GM21423 (cell line): ENCODE data around the gene KAT7.

ENCODE experiments used
- ATAC-seq: cut with Tn5 transposase; IDR thresholded peaks from one replicate; pipeline ENCODE4 v1.9.1; 2021; ENCODE audit warnings: mild to moderate bottlenecking, moderate library complexity; ENCODE audit not compliant: unreplicated experiment

The KAT7 gene

DNA sequence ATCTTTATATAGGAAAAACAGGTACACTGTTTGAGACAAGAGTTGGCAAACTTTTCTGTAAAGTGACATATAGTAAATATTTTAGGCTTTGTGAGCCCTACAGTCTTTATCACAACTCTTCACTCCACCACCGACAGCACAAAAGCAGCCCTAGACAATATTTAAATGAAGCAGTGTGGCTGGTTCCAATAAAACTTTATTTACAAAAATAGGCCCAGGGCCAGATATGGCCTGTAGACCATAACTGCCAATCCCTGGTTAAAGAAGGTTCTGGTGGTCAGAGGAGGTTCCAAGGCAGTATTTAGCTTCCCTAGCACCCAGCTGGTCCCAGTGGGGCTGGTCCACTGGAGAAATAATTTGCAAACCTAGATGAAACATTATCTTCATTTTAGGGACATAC, 28.2 kb upstream of the KAT7 start:
- ATAC-seq, result no peak

DNA sequence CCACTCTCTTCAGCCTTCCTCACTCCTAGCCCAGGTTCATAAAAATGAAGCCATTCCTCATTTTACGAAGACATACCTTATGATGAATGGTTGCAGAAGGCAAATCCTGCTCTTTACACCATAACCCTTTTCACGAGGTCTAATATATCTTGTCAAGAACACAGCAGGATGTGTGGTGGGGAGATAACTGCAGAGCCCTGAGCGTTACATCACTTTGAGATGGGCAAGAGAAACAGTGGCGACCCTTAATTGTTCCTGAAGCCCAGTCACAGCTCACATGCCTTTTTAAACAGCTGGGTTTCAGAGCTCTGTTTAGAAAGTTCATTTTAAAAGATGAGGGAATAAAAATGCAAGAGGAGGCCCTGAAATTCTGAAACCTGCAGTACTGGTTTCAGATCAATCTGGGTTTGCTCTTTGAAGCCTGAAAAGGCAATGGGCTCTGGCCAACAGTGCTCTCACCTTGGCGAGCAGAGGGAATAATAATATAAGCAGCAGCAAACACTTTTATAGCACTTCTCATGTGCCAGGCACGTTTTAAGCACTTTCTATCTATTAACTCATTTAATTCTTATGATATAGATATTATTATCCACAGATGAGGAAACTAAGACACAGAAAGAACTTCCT, 27.4 kb upstream of the KAT7 start:
- no peak for ATAC-seq

DNA sequence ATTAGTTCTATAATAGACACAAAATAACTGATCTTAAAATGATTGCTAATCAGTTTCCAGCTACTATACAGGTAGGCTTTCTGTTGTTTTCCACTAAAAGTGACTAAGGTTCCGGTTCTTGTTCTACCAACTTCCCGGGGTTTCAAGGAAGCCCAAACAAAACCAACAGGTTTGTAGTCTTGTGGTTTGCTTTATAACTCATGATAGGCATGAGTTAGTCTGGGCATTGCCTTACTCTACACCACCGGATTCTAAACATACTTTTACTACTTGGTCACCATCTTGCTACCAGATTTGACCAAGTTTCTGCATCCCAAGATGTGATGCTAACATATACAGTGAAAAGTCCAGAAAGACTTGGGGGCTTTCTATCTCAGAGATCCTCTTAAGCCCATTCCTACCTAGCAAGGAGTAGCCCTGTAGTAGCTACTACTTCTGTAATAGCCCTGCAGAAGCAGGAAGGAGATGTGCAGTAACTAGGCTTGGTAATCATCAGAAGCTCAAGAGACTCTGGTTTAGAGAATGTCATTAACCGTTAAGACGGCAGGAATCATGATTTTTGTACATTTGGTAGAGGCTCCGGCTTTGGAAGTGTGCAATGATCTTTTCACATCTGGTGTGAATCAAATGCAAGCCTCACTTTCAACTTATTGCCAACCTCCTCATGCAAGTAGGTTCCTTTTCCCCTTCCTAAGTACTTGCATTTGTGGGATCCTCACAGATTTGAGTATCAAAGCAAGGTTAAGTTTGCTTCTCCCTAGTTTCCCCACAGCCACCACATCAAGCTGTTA, 26.1 kb upstream of the KAT7 start:
- no peak for ATAC-seq

DNA sequence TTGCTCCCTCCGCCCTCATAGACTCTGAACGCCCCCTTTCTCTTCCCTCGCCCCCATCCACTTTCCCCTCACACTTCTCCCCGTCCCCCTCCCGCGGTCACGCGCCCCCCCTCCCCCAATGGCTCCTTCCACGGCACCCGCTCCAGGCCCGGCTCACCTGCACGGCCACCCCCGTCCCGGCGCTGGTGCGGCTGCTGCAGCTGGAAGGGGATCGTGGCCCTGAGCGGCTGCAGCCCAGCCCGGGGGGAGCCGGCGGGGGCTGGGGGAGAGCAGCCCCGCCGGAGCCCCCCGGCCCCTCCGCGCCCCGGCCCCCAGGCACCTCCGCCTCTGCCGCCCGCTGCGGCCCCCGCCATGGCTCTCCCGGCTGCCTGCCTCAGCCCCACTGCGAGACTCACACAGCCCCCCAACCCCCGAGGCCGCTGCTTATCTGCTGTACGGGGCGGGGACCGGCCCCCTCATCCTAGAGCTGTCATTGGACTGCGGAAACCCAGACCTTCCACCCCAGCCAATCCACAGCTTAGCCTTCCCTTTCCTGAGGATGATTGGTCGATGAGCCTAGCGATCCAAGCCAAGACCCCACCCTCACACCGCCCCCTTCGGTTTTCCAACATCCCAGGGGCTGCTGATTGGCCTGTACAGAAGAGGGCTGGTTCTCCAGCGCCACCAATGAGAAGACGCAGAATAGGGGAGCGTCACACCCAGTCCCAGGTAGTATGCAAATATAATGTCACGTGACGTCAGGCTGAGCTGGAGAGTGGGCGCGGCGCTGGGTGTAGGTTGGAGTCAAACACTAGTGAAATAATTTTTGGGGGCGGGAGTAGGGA, 24.5 kb upstream of the KAT7 start, which contains the start of gene FAM117A:
FAM117A (minus strand) TSS at position 397 of the 824 bp plus-strand sequence; CDS start at position 353, 44 bp downstream.
- peak; percentile 94 for ATAC-seq

DNA sequence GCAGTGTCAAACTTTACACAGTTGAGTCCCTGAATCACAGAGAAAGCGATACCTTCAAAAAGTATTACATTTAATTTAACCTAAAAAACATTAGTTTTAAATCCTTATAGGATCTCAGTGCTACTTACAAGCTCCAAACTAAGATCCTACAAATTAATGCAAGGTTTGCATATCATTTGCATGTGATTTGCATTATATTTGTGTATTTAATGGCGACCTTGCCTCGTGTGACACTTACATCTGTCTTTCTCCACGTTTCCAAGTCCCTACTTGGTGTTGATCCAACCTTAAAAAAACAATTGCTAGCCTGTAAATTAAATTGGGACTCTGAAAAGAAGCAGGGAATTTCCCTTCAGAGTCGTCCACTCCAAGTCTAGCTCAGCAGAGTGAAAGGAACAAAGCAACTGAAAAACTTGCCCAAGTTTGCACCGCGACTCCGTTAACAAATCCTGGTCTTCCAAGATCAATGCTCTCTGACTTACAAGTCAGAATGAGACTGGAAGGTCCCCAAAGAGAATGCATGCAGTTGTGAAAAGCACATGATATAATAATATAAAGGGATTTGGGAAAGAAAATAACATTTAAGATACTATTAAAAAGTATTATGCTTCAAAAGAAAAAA, 23.8 kb upstream of the KAT7 start:
- ATAC-seq, result no peak

DNA sequence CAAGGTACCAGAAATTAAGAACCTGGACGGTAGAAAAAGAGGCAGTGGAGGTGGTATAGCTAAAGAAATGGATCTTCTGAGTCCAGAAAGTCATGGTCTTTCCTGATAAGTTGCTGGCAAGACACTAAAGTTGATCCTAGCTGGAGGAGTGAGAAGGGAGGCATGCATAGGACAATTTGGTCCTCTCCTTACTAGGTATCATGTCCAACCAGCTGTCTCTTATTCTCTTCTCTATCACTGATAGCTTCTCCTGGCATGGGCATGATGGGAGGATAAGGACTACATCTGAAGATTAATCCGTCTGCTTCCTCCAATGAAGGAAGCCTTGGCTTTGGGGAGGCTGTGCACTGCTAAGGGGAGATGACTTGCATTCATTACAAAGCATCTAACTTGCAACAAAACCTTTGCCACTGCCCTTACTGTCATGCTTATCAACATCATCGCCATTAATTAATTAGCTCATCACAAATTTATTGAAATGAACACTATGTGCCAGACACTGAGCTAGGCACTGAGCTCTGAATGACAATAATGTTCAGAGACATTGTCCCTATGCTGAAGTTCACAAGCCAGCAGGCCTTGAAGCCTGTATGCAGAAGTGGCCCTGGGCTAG, 21.5 kb upstream of the KAT7 start:
- ATAC-seq, result no peak

DNA sequence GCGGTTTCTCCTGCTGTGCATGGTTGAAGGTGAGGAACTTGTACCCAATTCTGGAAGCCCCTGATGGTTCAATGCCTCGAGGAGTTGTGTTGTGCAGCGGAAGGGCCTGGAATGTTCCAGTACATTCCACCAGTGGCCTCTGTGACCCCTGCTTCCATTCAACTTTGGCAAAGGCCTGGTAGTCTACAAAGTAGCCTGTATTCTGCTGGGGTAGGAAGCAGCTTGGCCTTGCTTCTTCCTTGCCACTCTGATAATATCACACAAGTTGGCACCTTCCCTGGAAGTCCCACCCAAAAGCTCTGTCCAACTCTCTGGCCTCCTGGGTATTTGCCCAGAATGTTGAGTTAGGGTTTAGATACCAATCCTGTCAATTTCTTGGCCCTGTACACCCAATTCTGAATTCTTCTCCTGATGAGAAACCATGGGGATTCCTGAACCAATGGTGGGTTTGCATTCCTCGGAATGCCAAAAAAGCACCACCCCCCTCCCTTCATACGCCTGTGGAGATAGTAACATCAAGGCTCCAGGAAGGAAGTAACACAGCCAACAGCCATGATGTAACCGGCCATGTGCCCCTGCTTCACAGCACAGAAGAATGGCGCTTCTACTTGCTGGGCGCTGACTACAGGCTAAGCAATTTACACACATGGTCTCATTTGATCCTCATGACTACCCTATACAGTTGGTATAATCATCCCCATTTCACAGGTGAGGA, 12.8 kb upstream of the KAT7 start:
- ATAC-seq, result no peak

DNA sequence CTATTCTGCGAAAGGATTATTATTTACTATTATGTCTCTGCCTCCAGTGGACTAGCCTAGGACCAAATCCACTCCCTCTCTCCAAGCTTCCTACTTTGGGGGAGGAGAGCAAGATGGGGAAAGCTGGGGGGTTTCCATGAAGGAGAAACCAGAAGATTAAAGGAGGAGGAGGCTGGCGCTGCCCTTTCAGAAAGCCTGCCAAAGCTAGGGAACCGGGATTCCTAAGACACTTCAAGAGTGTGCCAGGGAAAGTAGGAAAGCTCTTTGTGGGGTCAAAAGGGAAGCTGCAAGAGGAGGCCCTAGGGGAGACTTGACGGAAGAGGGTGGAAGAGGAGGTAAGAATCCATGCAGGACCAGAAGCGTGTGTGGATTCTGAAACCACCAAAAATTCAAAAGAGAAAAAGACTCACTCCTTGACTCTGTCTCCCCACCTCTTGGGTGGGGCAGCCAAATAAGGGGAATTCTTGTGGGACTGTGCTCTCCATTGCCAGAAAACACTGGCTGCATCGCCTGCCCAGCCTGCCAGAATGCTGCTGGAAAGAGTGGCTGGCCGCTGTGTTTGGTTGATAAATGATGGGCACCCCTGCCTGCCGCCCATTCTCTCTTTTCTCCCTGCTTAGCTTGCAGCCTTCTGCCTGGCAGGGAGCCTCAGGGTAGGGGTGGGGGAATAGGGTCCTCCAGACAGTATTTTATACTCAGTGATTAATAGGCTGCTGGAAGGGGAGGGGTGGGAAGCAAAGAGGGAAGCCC, 11.8 kb upstream of the KAT7 start:
- no peak for ATAC-seq

DNA sequence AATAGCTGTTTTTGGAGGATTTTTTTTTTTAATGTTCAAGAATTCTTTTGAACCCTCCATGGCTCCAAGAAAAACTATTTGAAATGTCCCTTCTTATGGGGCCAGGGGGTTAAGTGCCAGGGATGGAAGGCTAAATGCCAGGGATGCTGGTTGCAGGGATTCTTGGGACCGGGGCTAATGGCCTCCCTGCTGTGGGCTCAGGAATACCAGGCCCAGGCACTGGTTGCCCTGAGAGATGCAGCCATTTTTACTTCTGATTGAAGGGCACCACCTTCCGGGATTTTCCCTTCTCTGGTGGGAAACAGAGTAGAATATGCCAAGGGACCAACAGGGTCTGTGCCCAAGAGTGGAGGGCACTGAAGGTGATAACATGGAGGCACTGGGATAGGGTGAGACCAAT, 10.9 kb upstream of the KAT7 start:
- no peak for ATAC-seq

DNA sequence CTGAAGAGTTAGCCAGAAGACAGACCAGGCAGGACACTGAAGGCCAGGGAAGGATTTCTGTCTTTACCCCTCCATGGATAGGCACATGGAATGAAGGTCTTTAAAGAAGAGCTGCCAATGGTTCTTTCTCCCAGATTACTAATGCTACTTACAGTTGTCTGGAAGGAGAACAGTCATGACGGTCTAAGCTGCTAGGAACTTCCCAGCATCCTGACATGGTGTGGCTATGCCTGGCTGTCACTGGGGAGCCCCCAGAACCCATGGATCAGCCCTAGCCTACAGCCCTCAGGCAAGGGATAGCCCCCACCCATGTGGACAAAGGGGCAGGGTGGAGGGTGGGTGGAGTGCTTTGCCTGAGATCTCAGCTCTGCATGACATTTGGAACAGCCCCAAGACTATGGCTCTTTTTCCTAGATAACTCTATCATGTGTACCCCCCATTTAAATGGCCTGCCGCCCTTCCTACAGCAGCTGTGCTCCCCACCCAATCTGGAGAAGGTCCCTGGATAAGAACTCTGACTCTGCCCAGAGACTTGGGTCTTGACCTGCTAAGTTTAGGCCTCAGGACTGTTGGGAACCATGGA, 9.2 kb upstream of the KAT7 start:
- no peak for ATAC-seq

DNA sequence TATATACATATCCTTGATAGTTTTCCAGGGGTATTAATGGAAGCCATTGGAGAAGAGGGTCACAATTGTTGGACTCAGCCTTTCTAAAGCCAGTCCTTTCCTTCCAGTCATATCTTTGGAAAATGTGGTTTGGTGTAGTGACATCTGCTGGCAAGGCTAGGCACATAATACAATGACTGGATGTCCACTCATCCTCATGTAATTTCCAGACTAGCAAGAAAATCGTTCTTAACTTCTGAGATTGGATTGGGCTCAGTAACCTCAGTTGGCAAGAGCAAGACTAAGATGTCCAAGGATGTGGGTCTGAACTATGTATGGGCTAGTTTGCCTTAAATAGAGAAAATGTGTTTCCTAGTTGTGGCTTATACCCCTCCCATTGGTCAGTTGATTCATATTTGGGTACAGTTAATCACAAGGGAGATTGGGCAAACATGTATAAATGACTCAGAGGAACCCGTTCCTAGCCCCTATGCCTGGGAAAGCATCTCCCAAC, 8.7 kb upstream of the KAT7 start:
- no peak for ATAC-seq

DNA sequence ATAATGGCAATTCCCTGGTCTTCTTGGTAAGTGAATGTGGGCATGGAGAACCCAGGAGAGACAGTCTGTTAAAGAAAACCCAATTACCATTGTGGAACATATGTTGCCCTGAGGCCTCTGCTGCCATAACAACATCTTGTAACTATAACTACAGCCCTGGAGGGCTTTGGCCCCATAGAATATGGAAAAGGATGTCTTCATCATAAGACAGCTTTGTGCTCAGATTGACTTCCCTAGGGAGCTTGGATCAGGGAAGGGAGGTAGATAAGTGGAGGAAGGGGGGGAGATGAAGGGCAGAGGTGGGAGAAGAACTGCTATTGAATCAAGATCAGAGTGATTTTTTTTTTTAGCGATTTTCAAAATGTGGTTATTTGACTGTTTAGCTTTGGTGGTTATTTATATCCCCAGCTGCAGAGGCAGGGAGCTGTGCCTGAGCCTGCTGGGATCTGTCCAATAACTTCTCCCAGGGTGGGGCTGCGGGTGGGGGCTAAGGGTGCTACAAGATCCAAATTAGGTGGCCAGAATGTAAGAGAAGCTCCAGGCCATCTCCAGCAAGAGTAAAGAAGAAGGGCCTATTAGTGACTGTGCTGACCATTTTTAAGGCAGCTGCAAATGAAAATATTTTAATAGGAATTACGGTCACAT, 5.3 kb upstream of the KAT7 start:
- no peak for ATAC-seq

DNA sequence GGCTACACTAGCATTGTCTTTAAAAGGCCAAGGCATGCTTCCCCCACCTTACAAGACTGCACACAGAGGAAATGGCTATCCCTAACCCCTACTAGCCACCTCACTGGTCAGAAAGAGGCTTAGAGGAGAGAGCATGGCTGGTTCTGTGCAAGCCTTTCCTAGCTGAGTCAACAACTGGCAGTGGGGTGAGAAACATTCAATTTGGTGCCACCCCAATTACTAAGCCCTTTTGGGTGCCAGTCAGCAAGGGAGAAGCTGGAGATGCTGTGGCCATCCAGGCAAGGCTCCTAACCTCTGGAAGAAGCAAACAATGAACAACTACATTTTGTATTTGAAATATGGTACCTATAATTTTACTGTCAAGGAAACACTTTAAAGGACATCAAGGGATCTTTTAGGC, 4.7 kb upstream of the KAT7 start:
- no peak for ATAC-seq

DNA sequence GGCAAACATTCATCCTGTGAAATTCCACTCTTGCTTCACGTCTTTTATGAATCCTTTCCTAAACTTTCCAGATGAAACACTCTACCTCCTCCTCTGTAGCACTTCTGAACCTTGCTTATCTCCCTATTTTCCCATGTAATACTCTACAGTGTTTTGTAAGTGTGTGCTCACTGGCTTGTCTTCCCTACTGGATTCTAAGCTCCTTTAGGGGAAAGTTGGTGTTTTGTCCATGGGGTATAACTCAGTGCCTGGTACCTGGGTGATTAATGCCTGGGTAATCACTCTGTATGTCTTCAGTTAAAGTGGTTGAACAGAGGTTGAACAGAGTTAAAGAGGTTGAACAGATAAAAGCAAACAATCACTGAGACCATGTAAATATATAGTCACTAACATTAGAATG, 3.8 kb upstream of the KAT7 start:
- ATAC-seq, result no peak

DNA sequence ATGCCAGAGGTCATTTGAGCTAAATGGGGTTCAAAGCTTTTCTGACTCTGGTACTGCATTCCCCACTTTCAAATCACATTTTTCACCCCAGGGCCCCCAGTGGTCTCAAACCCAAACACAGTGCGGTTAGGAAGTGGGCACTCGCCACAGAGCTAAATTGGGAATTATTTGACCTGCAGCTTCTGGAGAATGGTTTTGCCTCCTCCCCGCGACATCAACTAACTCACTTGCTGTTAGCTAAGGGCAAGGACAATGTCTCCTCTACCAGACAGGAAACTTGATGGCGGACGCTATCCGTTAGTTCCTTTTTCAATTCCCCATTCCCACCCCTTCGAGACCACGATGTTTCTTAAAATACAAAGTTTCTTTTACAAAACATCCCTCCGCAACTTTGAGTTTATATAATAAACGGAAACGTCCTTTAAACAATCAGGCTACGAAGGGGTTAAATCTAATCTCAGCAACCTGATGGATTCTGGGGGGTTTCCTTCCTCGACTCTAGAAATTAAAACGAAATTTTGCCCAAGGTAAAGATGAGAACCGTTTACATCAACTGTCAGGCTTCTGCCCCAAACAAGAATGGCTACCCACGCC, 500 bp upstream of the KAT7 start:
- ATAC-seq, result no peak

DNA sequence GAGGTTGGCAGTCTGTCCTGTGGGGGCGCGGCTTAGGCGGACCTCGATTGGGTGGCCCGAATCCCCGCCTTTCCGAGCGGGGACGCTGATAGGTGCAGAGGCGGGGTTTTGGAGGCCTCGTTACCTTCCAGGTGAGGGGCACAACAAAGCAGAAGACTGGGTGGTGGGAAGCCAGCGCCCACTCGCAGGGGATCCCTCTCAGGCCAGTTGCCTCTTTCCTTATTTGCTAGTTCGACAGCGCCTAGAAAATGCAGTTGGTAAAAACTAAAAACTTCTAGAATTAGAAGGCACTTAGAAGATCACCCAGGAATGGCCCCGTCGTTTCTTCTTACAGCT, 730 bp downstream of the KAT7 start:
- no peak for ATAC-seq

DNA sequence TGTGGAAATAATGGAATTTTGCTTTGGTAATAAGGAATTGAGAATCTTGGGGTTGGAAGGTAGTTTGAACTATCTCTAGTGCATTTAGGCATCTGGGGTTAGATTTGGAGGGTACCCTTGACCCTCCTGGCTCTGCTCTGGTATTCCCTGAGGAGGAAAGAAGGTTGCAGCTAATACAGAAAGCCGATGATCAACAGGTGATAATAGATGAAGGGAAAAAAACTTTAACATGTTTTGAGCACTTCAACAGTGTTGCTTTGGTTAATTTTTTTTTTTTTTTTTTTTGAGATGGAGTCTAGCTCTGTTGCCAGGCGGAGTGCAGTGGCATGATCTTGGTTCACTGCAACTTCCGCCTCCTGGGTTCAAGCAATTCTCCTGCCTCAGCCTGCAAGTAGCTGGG, 4.8 kb downstream of the KAT7 start:
- no peak for ATAC-seq

DNA sequence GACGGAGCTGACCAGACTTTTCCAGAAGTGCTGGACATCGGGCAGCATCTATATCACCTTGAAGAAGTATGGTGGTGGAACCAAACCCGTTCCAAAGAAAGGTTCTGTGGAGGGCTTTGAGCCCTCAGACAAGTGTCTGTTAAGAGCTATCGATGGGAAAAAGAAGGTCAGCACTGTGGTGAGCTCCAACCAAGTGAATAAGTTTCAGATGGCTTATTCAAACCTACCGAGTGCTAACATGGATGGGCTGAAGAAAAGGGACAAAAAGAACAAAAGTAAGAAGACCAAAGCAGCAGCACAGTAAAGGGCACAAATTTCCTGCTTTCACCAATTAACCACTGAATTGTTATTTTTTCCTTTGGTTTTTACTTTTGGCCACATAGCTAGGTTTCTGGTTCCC, 6.9 kb downstream of the KAT7 start:
- no peak for ATAC-seq
